Progenitor cell of endocrine pancreas (in vitro differentiated cells): ENCODE measurements around the gene VWA1. TPM values are rescaled to one million over a fixed set of nuclear protein-coding genes. Genes with fewer than 3 reads are reported as not detected.
A peak's percentile ranks its signal among the peaks of the same experiment; 100 is the strongest.
"Not testable (repeated sequence)": the region's sequence is repeated elsewhere in the genome, so short reads cannot be mapped to it uniquely, and the experiment has no call there.

ENCODE experiments used
- DNase-seq: peaks from one replicate; pipeline ENCODE4 v3.0.0; 2021; ENCODE audit warnings: low spot score; ENCODE audit not compliant: unreplicated experiment
- H3K27ac Mint-ChIP-seq: 2 replicates; pipeline ENCODE4 v1.8.0; 2021; ENCODE audit warnings: mild to moderate bottlenecking, moderate library complexity, mixed read lengths
- H3K27me3 Mint-ChIP-seq: 2 replicates; pipeline ENCODE4 v1.8.0; 2021; ENCODE audit warnings: mixed read lengths
- H3K36me3 Mint-ChIP-seq: 2 replicates; pipeline ENCODE4 v1.8.0; 2022; ENCODE audit warnings: mixed read lengths; ENCODE audit not compliant: insufficient read depth
- H3K4me1 Mint-ChIP-seq: 2 replicates; pipeline ENCODE4 v1.8.0; 2021; ENCODE audit warnings: low read depth, mixed read lengths
- H3K4me3 Mint-ChIP-seq: 2 replicates; pipeline ENCODE4 v1.8.0; 2021; ENCODE audit warnings: low read depth, mild to moderate bottlenecking, moderate library complexity, mixed read lengths
- H3K9me3 Mint-ChIP-seq: 2 replicates; pipeline ENCODE4 v1.8.0; 2021; ENCODE audit warnings: low read depth, mixed read lengths
- total RNA-seq: library from RNA; stranded (reverse); gene quantifications from 2 replicates; pipeline ENCODE4 v1.2.1, GENCODE V29; 2021
- TF ChIP-seq, protein P1 (sequence below): fragments of 200-600 bp; sonication (generic); IDR thresholded peaks from one replicate; pipeline ENCODE4 v1.5.0; 2021; ENCODE audit warnings: antibody characterized with exemption, mild to moderate bottlenecking; ENCODE audit not compliant: unreplicated experiment

The VWA1 gene
- total RNA-seq, 1 donor from 2014 or later, result 36.8 TPM

- H3K4me1 Mint-ChIP-seq, result peaks cover 15% of the 10 kb centered on the region
- TF ChIP-seq, protein P1, sequence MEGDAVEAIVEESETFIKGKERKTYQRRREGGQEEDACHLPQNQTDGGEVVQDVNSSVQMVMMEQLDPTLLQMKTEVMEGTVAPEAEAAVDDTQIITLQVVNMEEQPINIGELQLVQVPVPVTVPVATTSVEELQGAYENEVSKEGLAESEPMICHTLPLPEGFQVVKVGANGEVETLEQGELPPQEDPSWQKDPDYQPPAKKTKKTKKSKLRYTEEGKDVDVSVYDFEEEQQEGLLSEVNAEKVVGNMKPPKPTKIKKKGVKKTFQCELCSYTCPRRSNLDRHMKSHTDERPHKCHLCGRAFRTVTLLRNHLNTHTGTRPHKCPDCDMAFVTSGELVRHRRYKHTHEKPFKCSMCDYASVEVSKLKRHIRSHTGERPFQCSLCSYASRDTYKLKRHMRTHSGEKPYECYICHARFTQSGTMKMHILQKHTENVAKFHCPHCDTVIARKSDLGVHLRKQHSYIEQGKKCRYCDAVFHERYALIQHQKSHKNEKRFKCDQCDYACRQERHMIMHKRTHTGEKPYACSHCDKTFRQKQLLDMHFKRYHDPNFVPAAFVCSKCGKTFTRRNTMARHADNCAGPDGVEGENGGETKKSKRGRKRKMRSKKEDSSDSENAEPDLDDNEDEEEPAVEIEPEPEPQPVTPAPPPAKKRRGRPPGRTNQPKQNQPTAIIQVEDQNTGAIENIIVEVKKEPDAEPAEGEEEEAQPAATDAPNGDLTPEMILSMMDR, result no peak
- H3K36me3 Mint-ChIP-seq, result peaks cover 16% of the 10 kb centered on the region
- DNase-seq, result no peak
- H3K9me3 Mint-ChIP-seq, result no peaks in the 10 kb centered on the region
- H3K27me3 Mint-ChIP-seq, result no peaks in the 10 kb centered on the region
- H3K4me3 Mint-ChIP-seq, result peak overlapping the region; percentile 91
- peak overlapping the region; percentile 84 for H3K27ac Mint-ChIP-seq
These were observed 29.2 kb upstream of the VWA1 start for GRCh38 chr1:1406101-1406820.

GRCh38 chr1:1406821-1407635 lies 28.5 kb upstream of the VWA1 start, which contains the start of gene MRPL20:
Gene MRPL20, minus strand, starts transcription at chr1:1407293. Its CDS starts 76 bp downstream, at chr1:1407217.
- DNase-seq, result peak; percentile 79
- no peaks in the 10 kb centered on the region for H3K27me3 Mint-ChIP-seq
- no peaks in the 10 kb centered on the region for H3K9me3 Mint-ChIP-seq
- TF ChIP-seq, protein P1, result no peak
- peaks cover 17% of the 10 kb centered on the region for H3K36me3 Mint-ChIP-seq
- H3K4me3 Mint-ChIP-seq, result peak within 1 kb of the TSS; percentile 91
- H3K27ac Mint-ChIP-seq, result peak within 1 kb of the TSS; percentile 95
- peaks cover 15% of the 10 kb centered on the region for H3K4me1 Mint-ChIP-seq

GRCh38 chr1:1407636-1408318 lies 27.7 kb upstream of the VWA1 start:
- peaks cover 2% of the 10 kb centered on the region for H3K9me3 Mint-ChIP-seq
- no peak for DNase-seq
- H3K4me3 Mint-ChIP-seq, result peak overlapping the region; percentile 91
- H3K36me3 Mint-ChIP-seq, result peaks cover 17% of the 10 kb centered on the region
- peaks cover 15% of the 10 kb centered on the region for H3K4me1 Mint-ChIP-seq
- no peaks in the 10 kb centered on the region for H3K27me3 Mint-ChIP-seq
- H3K27ac Mint-ChIP-seq, result peak overlapping the region; percentile 85
- TF ChIP-seq, protein P1, result peak; percentile 16

- not testable (repeated sequence) for DNase-seq, H3K36me3 Mint-ChIP-seq, H3K27ac Mint-ChIP-seq, H3K9me3 Mint-ChIP-seq, H3K27me3 Mint-ChIP-seq
- H3K4me3 Mint-ChIP-seq, result peak overlapping the region; percentile 27
- H3K4me1 Mint-ChIP-seq, result peaks cover 17% of the 10 kb centered on the region
These were observed 25.3 kb upstream of the VWA1 start for GRCh38 chr1:1410238-1410637.

- no peak overlapping the region for H3K4me3 Mint-ChIP-seq
- no peak for DNase-seq
- H3K9me3 Mint-ChIP-seq, result peaks cover 2% of the 10 kb centered on the region
- peaks cover 6% of the 10 kb centered on the region for H3K36me3 Mint-ChIP-seq
- TF ChIP-seq, protein P1, result no peak
- peaks cover 17% of the 10 kb centered on the region for H3K4me1 Mint-ChIP-seq
- H3K27me3 Mint-ChIP-seq, result no peaks in the 10 kb centered on the region
- H3K27ac Mint-ChIP-seq, result no peak overlapping the region
These were observed 23.9 kb upstream of the VWA1 start for GRCh38 chr1:1411626-1412025.

GRCh38 chr1:1412311-1412902 lies 23.1 kb upstream of the VWA1 start:
- not testable (repeated sequence) for H3K4me3 Mint-ChIP-seq, H3K27me3 Mint-ChIP-seq, H3K9me3 Mint-ChIP-seq, H3K36me3 Mint-ChIP-seq, DNase-seq, H3K27ac Mint-ChIP-seq
- peaks cover 18% of the 10 kb centered on the region for H3K4me1 Mint-ChIP-seq
